SK-N-SH treated with all-trans-retinoic acid at 6 μM for 48 hours (cell line): ENCODE measurements around the gene TBC1D16.

Experiments used
- ARNTL ChIP-seq: fragments of 450-650 bp; formaldehyde crosslinking; IDR thresholded peaks from 2 replicates; pipeline ENCODE4 v1.5.0; 2020; ENCODE audit warnings: low read depth, mild to moderate bottlenecking, moderate library complexity, borderline replicate concordance
- CSRNP3 ChIP-seq: fragments of 250-450 bp; sonication (Bioruptor Pico); IDR thresholded peaks from 2 replicates; pipeline ENCODE4 v1.5.1; 2021; ENCODE audit warnings: mild to moderate bottlenecking, moderate library complexity
- ESRRG ChIP-seq: fragments of 250-450 bp; sonication (Bioruptor Pico); IDR thresholded peaks from 2 replicates; pipeline ENCODE4 v1.6.1; 2021; ENCODE audit warnings: mild to moderate bottlenecking
- OSR1 ChIP-seq: fragments of 250-450 bp; sonication (Bioruptor Pico); IDR thresholded peaks from 2 replicates; pipeline ENCODE4 v1.8.0; 2022; ENCODE audit warnings: moderate library complexity, mild to moderate bottlenecking, inconsistent platforms
- PPARA ChIP-seq: fragments of 250-450 bp; sonication (Bioruptor Pico); IDR thresholded peaks from 2 replicates; pipeline ENCODE4 v1.5.0; 2020; ENCODE audit warnings: mild to moderate bottlenecking, borderline replicate concordance
- TSHZ2 ChIP-seq: fragments of 250-450 bp; sonication (Bioruptor Pico); IDR thresholded peaks from 2 replicates; pipeline ENCODE4 v1.5.0; 2020; ENCODE audit warnings: mild to moderate bottlenecking, moderate library complexity
- ZFP30 ChIP-seq: fragments of 450-650 bp; formaldehyde crosslinking; IDR thresholded peaks from 2 replicates; pipeline ENCODE4 v1.5.0; 2022; ENCODE audit warnings: mild to moderate bottlenecking, moderate library complexity
- TF ChIP-seq, protein P1 (sequence below): fragments of 250-450 bp; sonication (Bioruptor Pico); IDR thresholded peaks from 2 replicates; pipeline ENCODE4 v1.5.1; 2020; ENCODE audit warnings: low read depth, mild to moderate bottlenecking, moderate library complexity
- TF ChIP-seq, protein P2 (sequence below): fragments of 250-450 bp; sonication (Bioruptor Pico); IDR thresholded peaks from 2 replicates; pipeline ENCODE4 v1.8.0; 2020; ENCODE audit warnings: mild to moderate bottlenecking, moderate library complexity, borderline replicate concordance

GRCh38 chr17:79948945-79949655, 86.6 kb downstream of the TBC1D16 start:
- TF ChIP-seq, protein P1, sequence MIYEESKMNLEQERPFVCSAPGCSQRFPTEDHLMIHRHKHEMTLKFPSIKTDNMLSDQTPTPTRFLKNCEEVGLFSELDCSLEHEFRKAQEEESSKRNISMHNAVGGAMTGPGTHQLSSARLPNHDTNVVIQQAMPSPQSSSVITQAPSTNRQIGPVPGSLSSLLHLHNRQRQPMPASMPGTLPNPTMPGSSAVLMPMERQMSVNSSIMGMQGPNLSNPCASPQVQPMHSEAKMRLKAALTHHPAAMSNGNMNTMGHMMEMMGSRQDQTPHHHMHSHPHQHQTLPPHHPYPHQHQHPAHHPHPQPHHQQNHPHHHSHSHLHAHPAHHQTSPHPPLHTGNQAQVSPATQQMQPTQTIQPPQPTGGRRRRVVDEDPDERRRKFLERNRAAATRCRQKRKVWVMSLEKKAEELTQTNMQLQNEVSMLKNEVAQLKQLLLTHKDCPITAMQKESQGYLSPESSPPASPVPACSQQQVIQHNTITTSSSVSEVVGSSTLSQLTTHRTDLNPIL (CRISPR knock-in tag) = no peak
- no peak for TF ChIP-seq ESRRG (CRISPR knock-in tag)
- TF ChIP-seq, protein P2, sequence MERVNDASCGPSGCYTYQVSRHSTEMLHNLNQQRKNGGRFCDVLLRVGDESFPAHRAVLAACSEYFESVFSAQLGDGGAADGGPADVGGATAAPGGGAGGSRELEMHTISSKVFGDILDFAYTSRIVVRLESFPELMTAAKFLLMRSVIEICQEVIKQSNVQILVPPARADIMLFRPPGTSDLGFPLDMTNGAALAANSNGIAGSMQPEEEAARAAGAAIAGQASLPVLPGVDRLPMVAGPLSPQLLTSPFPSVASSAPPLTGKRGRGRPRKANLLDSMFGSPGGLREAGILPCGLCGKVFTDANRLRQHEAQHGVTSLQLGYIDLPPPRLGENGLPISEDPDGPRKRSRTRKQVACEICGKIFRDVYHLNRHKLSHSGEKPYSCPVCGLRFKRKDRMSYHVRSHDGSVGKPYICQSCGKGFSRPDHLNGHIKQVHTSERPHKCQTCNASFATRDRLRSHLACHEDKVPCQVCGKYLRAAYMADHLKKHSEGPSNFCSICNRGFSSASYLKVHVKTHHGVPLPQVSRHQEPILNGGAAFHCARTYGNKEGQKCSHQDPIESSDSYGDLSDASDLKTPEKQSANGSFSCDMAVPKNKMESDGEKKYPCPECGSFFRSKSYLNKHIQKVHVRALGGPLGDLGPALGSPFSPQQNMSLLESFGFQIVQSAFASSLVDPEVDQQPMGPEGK (CRISPR knock-in tag) = no peak
- TF ChIP-seq ARNTL (CRISPR knock-in tag) = no peak
- TF ChIP-seq ZFP30 (CRISPR knock-in tag) = no peak
- TF ChIP-seq OSR1 (CRISPR knock-in tag) = no peak
- TF ChIP-seq CSRNP3 (CRISPR knock-in tag) = no peak
- TF ChIP-seq PPARA (CRISPR knock-in tag) = no peak
- no peak for TF ChIP-seq TSHZ2 (CRISPR knock-in tag)
